Left renal pelvis (tissue), 4 donors: ENCODE measurements around the gene C11orf91. TPM values are rescaled to one million over a fixed set of nuclear protein-coding genes. Genes with fewer than 3 reads are reported as not detected.
"Not testable (repeated sequence)": the region's sequence is repeated elsewhere in the genome, so short reads cannot be mapped to it uniquely, and the experiment has no call there.

Source experiments
- DNase-seq, 4 donors: peaks; one replicate each; pipeline ENCODE4 v3.0.0-alpha.2; 2013; ENCODE audit warnings: low read depth in 4 of 4, low spot score in 3 of 4
- polyA plus RNA-seq, 4 donors: library from polyadenylated mRNA; unstranded; fragments of 120-200 nt; gene quantifications; one replicate each; pipeline ENCODE4 v1.2.1, GENCODE V29; 2013; ENCODE audit not compliant: insufficient read length in 4 of 4

C11orf91 gene
- polyA plus RNA-seq, 4 donors, result not detected

- DNase-seq, result no peak
Observed at GRCh38 chr11:33722590-33723234, 22.1 kb upstream of the C11orf91 start.

DNA sequence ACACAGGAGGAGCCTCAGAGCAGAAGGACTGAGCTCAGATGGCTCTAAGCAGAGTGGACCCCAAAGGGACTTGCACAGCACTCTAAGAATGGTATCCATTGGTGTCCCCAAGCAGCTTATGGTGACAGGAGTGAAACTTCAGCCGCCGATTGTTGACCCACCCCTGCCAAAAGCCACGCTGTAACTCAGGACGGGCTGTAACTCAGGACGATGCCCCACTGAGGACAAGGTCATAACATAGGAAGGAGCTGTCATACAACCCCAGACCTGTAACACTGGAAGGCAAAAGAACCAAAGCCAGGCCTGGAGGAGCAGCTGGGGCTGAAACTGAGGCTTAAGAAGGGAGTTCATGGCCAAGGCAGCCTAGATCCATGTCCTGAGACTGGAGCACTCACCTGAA lies 21.4 kb upstream of the C11orf91 start:
- DNase-seq, result no peak

- no peak for DNase-seq
Observed at GRCh38 chr11:33721426-33721825, 20.8 kb upstream of the C11orf91 start.

DNA sequence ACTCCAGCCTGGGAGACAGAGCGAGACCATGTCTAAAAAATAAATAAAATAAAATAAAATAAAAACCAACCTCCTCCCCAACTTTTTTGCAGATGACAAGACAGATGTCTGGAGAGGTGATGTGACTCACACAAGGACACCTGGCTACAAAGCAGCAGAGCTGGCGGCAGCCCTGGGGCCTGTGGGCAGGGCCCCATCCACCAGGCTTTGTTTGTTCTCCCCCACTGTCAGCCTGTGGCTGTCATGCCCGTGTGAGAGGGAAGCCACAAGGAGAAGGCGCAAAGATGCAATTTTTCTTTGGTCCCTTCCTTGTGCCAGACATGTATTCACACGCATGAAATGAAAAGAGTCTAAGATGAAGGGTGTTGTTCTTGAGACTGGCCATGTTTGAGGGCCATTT lies 19.0 kb upstream of the C11orf91 start:
- DNase-seq, result no peak

- no peak for DNase-seq
Observed at GRCh38 chr11:33718440-33718839, 17.8 kb upstream of the C11orf91 start.

DNA sequence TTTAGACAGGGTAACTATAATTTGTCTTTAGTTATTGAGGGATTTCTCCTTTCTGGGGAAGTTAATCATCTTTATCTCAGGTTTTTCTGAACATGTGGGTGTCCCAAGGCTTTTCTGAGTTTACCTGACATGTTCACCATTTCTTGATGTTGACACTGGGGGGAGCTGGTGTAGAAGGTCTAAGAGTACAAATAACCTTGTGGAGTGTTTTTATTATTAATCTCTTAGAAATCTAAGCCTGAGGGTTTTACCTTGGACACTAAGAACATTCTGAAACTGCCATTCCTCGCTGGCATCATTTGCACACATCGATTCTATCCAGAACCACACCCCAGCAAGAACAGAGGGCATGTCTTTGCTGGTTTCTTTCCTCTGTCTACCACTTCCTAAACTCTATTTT lies 15.6 kb upstream of the C11orf91 start:
- no peak for DNase-seq

GRCh38 chr11:33713856-33714398 lies 13.3 kb upstream of the C11orf91 start:
- no peak for DNase-seq

DNA sequence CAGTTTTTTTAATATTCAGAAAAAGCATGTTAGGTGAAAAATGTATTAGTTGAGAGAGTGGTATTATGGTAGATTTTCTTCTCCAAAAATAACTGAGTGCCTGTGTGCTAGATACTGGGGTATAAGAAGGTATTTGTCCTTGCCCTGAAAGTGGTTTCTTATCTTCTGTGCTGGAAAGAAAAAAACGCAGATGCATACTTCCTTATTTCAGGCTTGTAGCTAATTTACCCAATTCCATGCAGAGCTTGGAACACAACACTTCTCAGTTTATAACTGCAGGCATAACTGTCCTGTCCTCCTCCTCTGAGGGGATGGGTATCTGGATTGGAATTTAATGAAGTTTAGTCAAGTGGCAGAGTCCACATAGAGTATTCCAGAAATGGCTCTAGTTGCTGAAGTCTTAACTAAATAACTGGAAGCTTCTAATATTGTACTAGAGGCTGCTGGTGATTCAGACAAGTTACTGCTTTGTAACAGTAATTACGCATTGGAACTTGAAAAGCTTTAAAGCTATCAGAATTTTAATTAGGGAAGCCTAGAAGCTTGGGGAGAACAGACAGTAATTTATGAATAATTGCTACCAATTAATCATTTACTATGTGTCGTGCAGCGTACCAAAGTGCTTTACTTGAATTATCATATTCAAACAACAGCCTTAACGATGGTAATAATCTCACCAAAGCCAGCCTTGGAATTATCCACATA lies 12.7 kb upstream of the C11orf91 start:
- DNase-seq, result no peak

- DNase-seq, result no peak
Observed at GRCh38 chr11:33712436-33712835, 11.8 kb upstream of the C11orf91 start.

DNA sequence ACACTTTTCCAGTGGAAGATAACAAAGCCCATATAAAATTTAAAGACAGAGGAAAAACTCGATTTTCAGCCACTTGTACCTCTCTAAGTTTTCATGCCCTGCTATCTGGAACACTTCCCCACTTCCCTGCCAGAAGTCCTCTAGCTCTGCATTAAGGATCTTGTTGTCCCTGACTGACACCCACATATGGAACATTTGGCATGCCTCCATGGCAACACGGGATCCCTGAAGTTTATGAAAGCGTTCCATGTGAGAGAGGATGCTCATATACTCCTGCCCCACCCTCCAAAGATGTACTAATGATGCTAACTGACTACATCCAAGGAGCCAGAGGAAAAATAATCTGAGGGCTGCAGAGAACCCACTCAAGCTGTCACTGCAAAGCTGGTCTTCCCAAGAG lies 8.8 kb upstream of the C11orf91 start:
- DNase-seq, result no peak

- no peak for DNase-seq
Observed at GRCh38 chr11:33708985-33709384, 8.4 kb upstream of the C11orf91 start.

GRCh38 chr11:33707831-33708230 lies 7.2 kb upstream of the C11orf91 start:
- not testable (repeated sequence) for DNase-seq

- DNase-seq, result no peak
Observed at GRCh38 chr11:33706966-33707365, 6.3 kb upstream of the C11orf91 start.

DNA sequence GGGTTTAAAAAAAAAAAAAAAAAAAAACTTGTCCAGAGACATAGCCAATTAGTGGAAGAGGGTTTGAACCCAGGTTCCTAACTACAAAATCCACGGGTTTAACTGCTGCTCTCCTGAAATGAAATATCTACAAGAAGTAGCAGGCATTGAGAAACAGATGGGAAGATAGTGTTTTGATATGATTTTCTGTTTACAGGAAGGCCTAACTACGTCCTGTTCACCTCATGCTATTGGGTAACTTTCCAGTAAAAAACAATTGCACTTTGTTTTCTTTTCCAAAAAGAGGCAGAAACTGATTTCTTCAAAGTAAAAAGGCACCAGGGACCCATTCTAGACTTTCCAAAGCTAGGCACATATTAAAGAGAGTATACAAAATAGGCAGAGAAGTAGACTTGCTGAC lies 5.9 kb upstream of the C11orf91 start:
- DNase-seq, result no peak

GRCh38 chr11:33704240-33705002 lies 3.8 kb upstream of the C11orf91 start:
- no peak for DNase-seq

- no peak for DNase-seq
Observed at GRCh38 chr11:33703788-33704187, 3.2 kb upstream of the C11orf91 start.

- DNase-seq, result no peak
Observed at GRCh38 chr11:33703234-33703633, 2.6 kb upstream of the C11orf91 start.

DNA sequence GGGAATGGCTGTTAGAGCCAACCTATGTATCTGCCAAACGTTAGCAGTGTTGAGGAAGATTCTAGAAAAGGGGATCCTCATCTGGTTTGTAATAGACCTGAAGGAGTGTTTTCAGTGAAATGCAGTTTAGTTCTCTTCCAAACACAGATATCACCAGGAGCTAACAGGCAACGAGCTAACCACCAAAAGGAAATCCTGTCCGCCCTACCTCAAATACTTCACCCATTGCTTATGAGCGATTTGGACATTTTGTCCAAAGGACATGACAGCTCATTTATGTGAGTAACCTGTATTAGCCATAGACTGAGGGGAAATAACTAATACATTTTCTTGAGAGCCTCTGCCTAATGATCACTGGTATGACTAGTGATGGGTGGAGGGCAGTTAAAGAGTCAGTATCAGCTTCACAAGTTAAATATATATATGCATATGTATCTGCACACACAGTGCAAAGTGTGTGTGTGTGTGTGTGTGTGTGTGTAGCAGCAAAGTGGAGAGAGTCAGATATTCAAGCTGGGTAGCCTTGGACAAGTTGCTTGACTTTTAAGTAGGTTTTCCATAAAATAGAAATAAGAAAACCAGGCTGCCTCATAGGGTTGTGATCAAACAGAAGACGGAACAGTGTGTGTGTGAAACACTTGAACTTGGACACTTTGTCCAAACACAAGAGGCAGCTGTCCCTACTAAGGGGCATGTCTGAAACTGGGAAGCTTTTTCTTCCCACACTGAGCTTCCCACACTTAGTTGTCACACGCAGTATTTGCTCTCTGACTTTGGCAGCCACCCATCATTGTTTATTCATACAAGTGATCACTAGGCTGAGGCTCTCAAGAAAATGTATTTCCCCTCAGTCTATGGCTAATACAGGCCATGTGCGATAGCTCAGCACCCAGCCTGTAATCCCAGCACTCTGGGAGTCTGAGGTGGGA lies 940 bp upstream of the C11orf91 start:
- DNase-seq, result no peak

DNA sequence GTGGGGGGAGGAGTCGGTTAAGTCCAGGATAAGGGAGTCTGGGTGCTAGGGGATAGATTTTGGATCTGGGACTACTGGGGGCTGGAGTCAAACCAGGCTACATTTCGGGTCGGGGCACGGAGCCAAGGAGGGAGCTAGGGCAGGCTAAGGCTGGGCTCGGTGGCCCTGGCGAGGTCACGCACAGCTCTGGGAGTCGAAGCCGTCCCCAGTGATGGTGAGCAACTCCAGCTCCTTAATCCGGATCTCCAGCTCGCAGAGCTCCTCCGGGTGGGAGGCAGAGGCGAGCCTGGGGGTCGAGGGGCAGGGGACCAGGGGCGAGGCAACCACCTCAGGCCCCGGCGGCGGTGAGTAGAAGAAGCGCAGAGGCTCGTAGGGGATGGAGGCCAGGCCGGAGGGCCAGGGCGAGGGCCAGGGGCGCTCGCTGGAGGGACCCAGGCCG lies 544 bp downstream of the C11orf91 start:
- no peak for DNase-seq

- no peak for DNase-seq
Observed at GRCh38 chr11:33699515-33700062, 1.0 kb downstream of the C11orf91 start.
